ENCODE measurements around the gene FZR1. TPM values are rescaled to one million over a fixed set of nuclear protein-coding genes. Genes with fewer than 3 reads are reported as not detected.

The FZR1 gene
- total and polyA plus RNA-seq, 7 donors, result 12.8 to 25.8 (median 24.3) TPM

- ATAC-seq (no peak), DNase-seq (no peak)
- TF ChIP-seq CTCF (IDR thresholded peaks at IDR 0.05), result no peak
- H3K9me3 ChIP-seq, result no peaks in the 10 kb centered on the region
- WGBS, 3 donors, result 94 to 95% (median 94%) methylated on average over 9 of the region's 9 CpGs
- H3K27me3 ChIP-seq (ENCODE audit: insufficient read depth in 3 of 3, low read length in 2 of 3), result no peaks in the 10 kb centered on the region
- no peaks in the 10 kb centered on the region for H3K4me1 ChIP-seq
- peaks cover 3 to 64% of the 10 kb centered on the region in 2 donors for H3K36me3 ChIP-seq (ENCODE audit: insufficient read depth in 1 of 2, low read depth in 1 of 2)
- intact Hi-C loops (cut with DNase I), result no loop called here
- H3K27ac ChIP-seq, result no peak overlapping the region
- H3K4me3 ChIP-seq, result no peak overlapping the region
These were observed 29.1 kb downstream of the FZR1 start for GRCh38 chr19:3535235-3535535.

GRCh38 chr19:3535563-3535965, 29.5 kb downstream of the FZR1 start:
- intact Hi-C loops (cut with DNase I), result no loop called here
- no peak for DNase-seq
- H3K4me1 ChIP-seq, result no peaks in the 10 kb centered on the region
- peaks cover 3 to 62% of the 10 kb centered on the region in 2 donors for H3K36me3 ChIP-seq (ENCODE audit: insufficient read depth in 1 of 2, low read depth in 1 of 2)
- no peak overlapping the region for H3K4me3 ChIP-seq
- H3K9me3 ChIP-seq, result no peaks in the 10 kb centered on the region
- no peak for ATAC-seq
- no peak for TF ChIP-seq CTCF (IDR thresholded peaks at IDR 0.05)
- WGBS, 3 donors, result 88 to 95% (median 92%) methylated on average over 14 of the region's 14 CpGs
- no peak overlapping the region for H3K27ac ChIP-seq
- no peaks in the 10 kb centered on the region for H3K27me3 ChIP-seq (ENCODE audit: insufficient read depth in 3 of 3, low read length in 2 of 3)

GRCh38 chr19:3535981-3536380, 29.9 kb downstream of the FZR1 start:
- Histone ChIP-seq H3K9me3 (no peaks in the 10 kb centered on the region), H3K4me1 (no peaks in the 10 kb centered on the region), H3K4me3 (no peak overlapping the region), H3K27ac (no peak overlapping the region), H3K27me3 (ENCODE audit: insufficient read depth in 3 of 3, low read length in 2 of 3) (no peaks in the 10 kb centered on the region), H3K36me3 (ENCODE audit: insufficient read depth in 1 of 2, low read depth in 1 of 2) (peaks cover 3 to 58% of the 10 kb centered on the region in 2 donors)
- WGBS, 3 donors, result 78 to 91% (median 79%) methylated on average over 10 of the region's 10 CpGs
- intact Hi-C loops (cut with DNase I), result no loop called here
- ATAC-seq (no peak), DNase-seq (no peak)
- no peak for TF ChIP-seq CTCF (IDR thresholded peaks at IDR 0.05)

GRCh38 chr19:3536429-3537100, 30.5 kb downstream of the FZR1 start:
- Histone ChIP-seq H3K9me3 (no peaks in the 10 kb centered on the region), H3K4me3 (no peak overlapping the region), H3K27me3 (ENCODE audit: insufficient read depth in 3 of 3, low read length in 2 of 3) (no peaks in the 10 kb centered on the region), H3K36me3 (ENCODE audit: insufficient read depth in 1 of 2, low read depth in 1 of 2) (peaks cover 3 to 52% of the 10 kb centered on the region in 2 donors), H3K27ac (no peak overlapping the region), H3K4me1 (no peaks in the 10 kb centered on the region)
- intact Hi-C loops (cut with DNase I), result no loop called here
- peak; percentile 53 to 78 for DNase-seq
- peak in 2 of 4 donors; percentile 13 to 18 for ATAC-seq
- 64 to 69% (median 68%) methylated on average over 26 to 27 of the region's 27 CpGs for WGBS, 3 donors
- no peak for TF ChIP-seq CTCF (IDR thresholded peaks at IDR 0.05)

- Histone ChIP-seq H3K4me1 (no peaks in the 10 kb centered on the region), H3K4me3 (no peak overlapping the region), H3K9me3 (no peaks in the 10 kb centered on the region), H3K36me3 (ENCODE audit: insufficient read depth in 1 of 2, low read depth in 1 of 2) (peaks cover 3 to 47% of the 10 kb centered on the region in 2 donors), H3K27ac (no peak overlapping the region), H3K27me3 (ENCODE audit: insufficient read depth in 3 of 3, low read length in 2 of 3) (no peaks in the 10 kb centered on the region)
- intact Hi-C loops (cut with DNase I), result no loop called here
- DNase-seq (no peak), ATAC-seq (peak in 2 of 4 donors; percentile 3 to 11)
- WGBS, 3 donors, result 65 to 73% (median 71%) methylated on average over 13 of the region's 13 CpGs
- TF ChIP-seq CTCF (IDR thresholded peaks at IDR 0.05), result no peak
These were observed 31.0 kb downstream of the FZR1 start for GRCh38 chr19:3537101-3537437.
